Fibroblast of pulmonary artery (primary cell): ENCODE results near the gene MCTS1.

ENCODE experiments used
- DNase-seq: peaks from one replicate; pipeline ENCODE4 v3.0.0-alpha.2; 2010; ENCODE audit warnings: low read depth
- H3K4me3 ChIP-seq: replicated peaks from 2 replicates; pipeline ENCODE4 v1.5.1; 2011; ENCODE audit warnings: low read depth, mild to moderate bottlenecking, control low read depth, low read length, moderate library complexity
- TF ChIP-seq, protein P1 (sequence below): IDR thresholded peaks from 2 replicates; pipeline ENCODE4 v1.5.1; 2011; ENCODE audit warnings: mild to moderate bottlenecking, control low read depth, low read length, inconsistent platforms; ENCODE audit errors: missing control alignments

Gene MCTS1

GRCh38 chrX:120603707-120604360, at the start of gene MCTS1:
Gene MCTS1 (plus strand): TSS chrX:120604101. CDS start chrX:120604237, 136 bp downstream.
- peak within 1 kb of the TSS; percentile 69 for H3K4me3 ChIP-seq
- TF ChIP-seq, protein P1, sequence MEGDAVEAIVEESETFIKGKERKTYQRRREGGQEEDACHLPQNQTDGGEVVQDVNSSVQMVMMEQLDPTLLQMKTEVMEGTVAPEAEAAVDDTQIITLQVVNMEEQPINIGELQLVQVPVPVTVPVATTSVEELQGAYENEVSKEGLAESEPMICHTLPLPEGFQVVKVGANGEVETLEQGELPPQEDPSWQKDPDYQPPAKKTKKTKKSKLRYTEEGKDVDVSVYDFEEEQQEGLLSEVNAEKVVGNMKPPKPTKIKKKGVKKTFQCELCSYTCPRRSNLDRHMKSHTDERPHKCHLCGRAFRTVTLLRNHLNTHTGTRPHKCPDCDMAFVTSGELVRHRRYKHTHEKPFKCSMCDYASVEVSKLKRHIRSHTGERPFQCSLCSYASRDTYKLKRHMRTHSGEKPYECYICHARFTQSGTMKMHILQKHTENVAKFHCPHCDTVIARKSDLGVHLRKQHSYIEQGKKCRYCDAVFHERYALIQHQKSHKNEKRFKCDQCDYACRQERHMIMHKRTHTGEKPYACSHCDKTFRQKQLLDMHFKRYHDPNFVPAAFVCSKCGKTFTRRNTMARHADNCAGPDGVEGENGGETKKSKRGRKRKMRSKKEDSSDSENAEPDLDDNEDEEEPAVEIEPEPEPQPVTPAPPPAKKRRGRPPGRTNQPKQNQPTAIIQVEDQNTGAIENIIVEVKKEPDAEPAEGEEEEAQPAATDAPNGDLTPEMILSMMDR = no peak

DNA sequence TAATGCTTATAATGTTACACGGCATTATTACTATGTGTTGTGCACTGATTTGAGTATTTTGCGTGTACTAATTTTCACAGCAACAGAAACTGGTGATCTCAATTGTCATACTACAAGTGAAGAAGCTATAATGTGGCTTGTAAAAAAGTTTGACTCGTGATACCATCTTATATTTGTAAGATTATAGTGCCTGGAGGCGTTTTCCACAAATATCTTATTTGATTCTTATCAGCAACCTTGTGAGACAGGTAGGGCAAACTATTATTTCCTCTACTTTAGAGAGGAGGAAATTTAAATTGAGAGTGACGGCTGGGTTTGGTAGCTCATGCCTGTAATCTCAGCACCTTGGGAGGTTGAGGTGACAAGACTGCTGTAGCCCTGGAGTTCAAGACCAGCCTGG, 47.6 kb upstream of the MCTS1 start:
- H3K4me3 ChIP-seq = no peak overlapping the region
- no peak for DNase-seq
- TF ChIP-seq, protein P1 = no peak

More at GRCh38 chrX:120603707-120604360, at the start of gene MCTS1:
- DNase-seq = peak; percentile 97

GRCh38 chrX:120559804-120560203, 44.1 kb upstream of the MCTS1 start:
- peak overlapping the region; percentile 83 for H3K4me3 ChIP-seq
- no peak for DNase-seq
- TF ChIP-seq, protein P1 = no peak

- peak overlapping the region; percentile 83 for H3K4me3 ChIP-seq
- no peak for DNase-seq
- TF ChIP-seq, protein P1 = no peak
Observed at GRCh38 chrX:120560405-120560841, 43.5 kb upstream of the MCTS1 start.

DNA sequence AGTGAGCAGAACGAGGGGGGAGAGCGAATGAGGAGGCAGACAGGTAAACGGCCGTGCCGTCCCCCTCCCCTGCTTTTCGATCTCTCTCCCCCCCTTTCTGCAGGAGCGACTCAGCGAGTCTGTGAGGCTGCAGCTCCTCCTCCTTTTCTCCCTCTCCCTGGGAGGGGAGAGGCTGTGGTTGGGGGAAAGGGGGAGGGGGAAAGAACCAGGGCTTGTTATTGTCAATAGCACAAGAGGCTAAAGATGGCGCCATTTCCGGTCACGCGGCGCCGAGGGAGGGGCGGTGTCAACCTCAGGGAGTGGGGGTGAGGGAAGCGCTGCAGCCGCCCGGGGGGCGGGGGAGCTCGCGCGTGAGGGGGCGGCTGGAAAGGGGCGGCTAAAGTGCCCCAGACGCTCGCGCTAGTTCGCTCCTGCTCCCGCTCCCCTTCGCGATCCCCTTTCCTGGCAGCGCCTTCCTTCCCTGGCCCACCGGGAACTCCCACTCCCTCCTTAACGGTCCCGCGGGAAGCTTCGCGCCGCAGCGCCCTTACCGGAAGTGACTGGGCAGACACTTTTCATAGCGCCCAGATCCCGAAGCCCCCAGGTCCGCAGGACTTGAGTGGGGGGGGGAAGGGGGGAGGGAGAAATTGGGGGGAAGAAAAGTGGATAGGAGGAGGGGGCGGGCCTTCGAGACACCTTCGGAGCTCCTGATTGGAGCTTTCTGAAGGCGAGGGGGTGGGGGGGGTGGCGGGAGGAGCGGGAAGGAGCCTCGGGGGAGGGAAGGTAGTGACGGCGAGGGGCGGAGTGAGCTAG, 42.9 kb upstream of the MCTS1 start, which contains the start of gene CUL4B:
TSS of gene CUL4B (minus strand) at position 121 of the 792 bp plus-strand sequence. CDS start 324 bp downstream, outside the sequence.
- DNase-seq = peak; percentile 97
- H3K4me3 ChIP-seq = peak within 1 kb of the TSS; percentile 83
- TF ChIP-seq, protein P1 = no peak

DNA sequence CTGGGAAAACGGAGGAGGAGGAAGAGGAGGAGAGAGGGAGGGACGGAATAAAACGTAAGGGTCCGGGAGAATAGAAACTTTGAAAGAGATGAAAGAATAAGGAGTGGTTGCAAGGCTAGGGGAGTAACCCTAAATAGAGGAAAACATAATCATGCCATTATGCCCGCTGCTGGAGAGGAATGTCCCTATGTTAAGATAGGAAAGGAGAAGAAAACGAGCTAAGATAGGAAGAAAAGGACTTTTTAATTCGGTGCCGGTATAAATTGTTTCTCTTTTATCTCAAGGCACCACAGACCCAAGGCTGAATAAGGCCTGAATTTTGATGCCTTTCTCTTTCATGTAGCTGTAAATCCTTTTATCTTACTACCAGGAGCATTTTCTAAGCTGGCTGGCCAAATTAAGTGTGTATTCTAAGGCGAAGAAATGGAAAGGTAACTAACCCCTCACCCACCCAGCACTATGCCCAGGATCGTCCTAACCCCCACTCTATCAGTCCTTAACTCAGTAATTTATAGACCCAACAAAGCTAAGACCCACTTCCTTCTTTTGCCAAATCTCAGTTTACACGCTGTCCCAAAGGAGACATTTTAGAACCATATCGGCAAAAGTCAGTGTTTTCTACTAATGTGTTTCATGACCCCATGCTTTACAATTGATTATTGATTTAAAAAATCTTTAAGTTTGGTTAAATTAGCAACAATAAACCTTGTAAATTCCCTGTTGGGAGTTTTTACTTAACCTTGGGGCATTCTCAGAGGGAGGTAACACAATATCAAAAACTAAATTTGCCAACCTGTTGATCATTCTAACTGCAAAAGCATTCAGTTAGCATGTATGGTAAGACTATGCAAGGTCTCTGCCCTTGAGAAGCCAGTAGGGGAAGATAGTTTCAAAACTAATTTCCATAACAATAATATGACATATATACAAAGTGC, 42.0 kb upstream of the MCTS1 start:
- peak overlapping the region; percentile 62 for H3K4me3 ChIP-seq
- no peak for DNase-seq
- TF ChIP-seq, protein P1 = no peak
